HG02642 (cell line): ENCODE data around the gene HIF1A.

Experiments
- ATAC-seq: cut with Tn5 transposase; IDR thresholded peaks from one replicate; pipeline ENCODE4 v1.9.1; 2021; ENCODE audit warnings: mild to moderate bottlenecking; ENCODE audit not compliant: unreplicated experiment, poor library complexity

Gene HIF1A

DNA sequence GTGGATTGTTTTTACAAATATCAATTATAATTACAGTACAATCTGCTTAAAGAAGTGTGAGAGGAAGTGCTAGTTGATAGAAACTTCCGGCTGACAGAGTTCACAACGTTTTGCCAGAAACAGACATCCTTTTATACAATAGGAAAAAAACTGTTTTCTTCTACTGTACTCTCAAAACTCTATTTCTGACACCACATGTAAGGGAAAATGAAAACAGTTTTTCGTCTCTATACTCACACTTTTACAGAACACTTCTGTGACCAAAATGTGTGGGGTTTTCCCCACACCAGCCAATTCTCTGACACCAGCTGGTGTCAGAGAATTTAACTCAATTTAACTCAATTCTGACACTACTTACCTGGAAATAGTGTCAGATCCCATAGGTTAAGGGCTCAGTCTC is 24.2 kb upstream of the HIF1A start:
- ATAC-seq, result peak; percentile 84

DNA sequence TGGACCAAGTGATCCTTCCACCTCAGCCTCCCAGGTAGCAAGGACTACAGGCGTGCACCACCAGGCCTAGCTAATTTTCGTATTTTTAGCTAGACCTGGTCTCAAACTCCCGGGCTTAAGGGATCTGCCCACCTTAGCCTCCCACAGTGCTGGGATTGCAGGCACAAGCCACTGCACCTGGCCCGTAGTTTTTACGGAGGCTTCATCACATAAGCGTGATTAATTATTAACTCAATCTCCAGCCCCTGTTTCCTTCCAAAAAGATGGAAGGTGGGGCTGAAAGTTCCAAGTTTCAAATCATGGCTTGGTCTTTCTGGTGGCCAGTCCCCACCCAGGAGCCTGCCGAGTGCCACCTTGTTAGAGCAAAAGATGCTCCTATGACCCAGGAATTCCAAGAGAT is 22.5 kb upstream of the HIF1A start:
- ATAC-seq, result no peak

DNA sequence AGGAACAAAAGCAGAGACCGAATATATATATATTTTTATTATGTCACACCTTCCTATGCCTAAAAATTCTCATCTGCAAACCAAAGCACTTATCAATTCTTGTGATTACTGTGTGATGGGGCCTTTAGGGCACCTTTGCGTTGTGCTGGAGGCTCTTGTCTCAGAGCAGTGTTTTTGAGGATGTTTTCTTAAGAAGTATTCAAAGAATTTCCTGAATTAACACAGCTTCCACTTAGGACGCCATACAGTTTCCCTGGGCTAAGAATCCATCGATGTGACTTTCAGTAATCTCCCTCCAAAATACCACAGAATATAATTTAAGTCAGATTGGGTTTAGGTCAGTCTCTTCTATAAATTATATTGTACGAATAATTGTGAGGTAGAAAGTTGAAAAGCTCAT is 22.0 kb upstream of the HIF1A start:
- no peak for ATAC-seq

DNA sequence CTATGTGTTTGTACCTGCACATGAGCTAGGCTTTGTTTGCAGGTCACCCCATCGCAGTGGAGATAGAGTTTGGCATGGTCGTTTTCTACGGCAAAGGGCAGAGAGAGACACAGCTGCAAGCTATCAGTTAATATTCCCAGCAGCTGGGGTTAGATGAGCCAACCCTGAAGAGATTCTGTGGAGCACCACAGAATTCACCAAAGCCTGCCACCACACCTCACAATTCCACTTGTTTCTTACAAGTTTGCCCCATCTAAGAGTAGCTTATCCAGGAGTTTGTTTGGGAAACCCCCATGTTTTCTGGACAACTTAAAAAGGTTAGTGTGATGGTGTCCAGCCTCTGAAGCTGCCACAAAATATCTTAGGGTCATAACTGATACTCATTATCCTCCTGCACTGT is 20.0 kb upstream of the HIF1A start:
- no peak for ATAC-seq

DNA sequence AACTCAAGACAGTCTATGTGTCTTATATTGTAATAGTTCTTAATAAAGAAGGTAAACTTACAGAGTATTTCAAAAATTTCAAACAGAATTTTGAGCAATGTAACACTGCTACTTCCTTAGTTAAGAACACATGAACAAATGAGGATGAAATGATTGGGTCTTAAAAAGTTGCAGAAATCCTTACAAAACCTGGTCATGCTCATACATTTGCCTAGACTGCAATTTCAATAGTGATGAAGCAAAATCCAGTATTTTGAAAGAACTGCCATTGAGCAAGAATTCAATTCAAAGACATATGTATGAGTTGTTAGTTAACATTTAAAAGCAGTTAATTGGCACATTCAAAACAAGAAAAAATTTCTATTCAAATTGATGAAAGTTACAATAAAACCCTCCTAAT is 17.8 kb upstream of the HIF1A start:
- ATAC-seq, result no peak

DNA sequence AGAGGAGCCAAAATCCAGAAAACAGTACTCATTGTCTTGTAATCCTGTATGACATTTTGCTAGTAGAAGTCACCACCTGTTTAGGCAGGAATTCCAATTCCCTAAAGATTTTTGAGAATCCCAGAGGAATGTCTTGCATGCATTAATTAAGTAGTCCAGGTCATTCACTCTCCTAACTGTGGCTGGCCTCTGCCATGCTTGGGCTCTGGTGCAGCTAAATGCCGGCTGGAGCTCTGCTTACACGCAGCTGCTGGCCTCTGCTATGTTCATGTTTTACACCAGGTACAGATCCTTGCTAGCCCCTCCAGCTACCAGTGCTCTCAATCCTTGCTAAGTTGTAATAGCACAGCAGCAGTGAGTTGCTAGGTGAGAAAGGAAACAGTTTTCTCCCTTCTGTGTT is 16.3 kb upstream of the HIF1A start:
- no peak for ATAC-seq

DNA sequence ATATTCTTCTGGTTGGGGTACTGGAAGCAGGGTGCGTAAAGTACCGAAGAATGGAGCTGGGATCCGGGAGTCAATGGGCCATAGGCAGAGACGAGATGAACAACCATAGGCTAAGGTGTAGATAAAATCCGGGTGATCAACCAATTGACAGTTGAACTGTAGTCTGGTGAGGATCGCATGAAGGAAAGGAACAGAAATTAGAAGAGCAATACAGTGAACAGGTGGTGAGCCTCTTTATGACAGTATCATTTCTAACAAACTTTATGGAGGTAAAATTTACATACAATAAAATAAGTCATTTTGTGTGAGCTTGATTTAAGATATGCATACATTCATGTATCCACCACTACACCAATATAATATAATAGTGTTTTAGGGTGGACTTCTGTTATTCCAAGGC is 13.9 kb upstream of the HIF1A start:
- ATAC-seq, result no peak

DNA sequence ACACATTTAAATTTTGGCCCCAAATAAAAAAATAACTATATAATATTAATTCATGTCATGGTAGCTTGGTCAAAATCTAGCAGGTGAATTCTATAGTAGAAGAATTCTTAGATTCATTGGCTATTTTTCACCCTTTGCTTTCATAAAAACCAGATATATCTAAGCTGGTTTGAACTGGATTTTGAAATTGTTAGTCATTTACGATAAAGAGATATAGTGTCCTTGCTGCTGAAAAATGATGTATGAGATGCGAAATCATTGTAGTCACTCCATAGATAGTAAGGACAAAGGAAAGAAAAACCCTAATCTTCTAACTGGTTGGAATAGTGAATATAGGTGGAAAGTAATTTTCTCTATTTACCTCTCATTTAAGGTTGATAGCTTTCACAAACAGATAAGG is 12.2 kb upstream of the HIF1A start:
- no peak for ATAC-seq

DNA sequence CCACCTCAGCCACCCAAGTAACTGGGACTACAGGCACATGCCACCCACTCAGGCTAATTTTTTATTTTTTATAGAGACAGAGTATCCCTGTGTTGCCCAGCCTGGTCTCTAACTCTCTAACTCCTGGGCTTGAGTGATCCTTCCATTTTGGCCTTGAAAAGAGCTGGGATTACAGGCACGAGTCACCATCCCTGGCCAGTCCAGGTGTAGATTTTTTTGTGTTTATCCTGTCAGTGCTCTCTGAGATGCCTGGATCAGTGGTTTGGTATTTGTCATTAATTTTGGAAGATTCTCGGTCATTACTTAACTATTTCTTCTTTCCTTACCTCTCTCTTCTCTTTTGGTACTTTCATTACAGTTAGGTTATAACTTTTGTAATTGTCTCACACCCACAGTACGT is 5.3 kb upstream of the HIF1A start:
- no peak for ATAC-seq

DNA sequence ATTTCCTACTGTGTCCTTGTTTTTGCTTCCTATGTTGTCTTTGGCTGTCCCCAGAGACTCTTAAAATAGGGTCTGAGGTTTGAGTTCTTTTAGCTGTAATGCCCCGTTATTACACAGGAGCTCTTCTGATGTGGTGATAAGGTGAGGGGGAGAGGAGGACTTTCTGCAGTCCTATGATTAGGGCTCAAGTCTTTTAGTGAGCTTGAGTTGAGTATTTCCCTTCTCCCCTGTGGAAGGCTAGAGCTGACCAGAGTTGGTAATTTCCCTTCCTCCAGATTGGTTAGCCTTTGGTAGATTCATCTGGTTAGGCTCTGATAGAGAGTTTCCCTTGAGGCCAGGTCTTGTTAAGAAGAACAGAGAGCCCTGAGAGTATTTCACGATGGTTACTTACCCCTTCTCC is 4.3 kb upstream of the HIF1A start:
- no peak for ATAC-seq

DNA sequence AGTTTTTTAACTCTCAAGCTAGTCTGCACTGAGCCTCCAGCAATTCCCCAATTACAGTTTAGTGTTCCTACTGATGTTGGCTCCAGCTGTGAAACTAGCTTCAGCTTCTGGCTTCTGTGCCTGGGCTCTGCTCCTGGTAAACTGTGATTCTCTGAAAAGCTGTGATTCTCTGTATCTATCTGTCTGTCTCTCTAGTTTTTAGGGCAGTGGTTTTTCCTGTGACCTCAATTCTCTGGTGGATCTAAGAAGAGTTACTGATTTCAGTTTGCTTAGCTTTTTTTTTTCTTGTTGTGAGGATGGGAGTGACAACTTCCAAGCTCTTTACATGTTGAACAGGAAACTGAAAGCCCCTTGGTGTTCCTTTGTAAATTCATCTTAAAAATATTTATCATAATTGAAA is 3.8 kb upstream of the HIF1A start:
- no peak for ATAC-seq

DNA sequence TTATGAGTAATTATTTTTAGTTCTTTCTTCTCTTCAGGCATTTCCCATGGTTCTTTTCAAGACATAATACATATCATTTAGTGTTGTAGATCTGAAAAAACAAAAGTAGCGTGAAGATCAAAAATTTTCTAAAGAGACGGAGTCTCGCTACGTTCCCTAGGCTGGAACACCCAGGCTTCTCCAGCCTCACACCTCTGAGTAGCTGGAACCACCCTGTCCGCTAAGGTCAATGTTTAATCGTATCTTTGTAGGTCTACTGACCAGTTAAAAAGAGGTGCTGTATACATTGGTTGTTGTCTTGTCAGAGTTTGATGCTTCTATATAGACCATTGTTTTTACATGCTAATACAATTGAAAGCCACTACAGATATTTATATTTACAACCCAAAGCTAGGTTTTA is 1.3 kb upstream of the HIF1A start:
- ATAC-seq, result no peak

DNA sequence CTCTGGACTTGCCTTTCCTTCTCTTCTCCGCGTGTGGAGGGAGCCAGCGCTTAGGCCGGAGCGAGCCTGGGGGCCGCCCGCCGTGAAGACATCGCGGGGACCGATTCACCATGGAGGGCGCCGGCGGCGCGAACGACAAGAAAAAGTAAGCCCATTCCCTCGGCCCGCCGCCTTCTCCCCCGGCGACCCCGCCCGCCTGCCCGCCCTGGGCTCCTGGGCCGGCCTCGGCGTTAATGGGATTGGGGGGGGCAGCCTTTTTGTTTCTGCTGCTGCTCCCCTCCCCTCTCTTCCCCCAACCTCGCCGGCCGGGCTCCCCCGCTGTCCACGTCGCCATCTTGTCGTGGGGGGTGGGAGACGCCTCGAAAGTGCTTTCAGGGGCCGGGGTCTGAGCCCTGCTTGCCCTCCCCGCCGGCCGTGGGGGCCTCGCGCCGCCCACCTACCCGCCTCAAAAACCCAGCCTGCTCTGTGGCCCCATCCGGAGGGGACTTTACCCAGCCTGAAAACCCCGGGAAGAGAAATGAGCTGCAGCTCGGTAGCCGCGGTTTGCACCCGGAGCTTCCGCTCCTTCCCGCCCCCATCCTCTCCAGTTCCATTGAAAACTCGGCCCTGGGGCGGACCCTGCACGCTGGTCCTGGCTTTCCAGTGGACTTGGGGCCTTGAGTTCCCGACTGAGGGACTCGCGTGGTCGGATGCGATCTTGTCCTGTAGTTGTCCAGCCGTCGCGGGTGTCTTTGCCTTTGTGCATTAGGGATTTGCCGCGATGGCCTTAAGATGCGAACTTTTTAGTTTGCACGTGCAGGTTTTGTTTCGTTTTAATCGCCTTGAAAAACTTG is 598 bp downstream of the HIF1A start:
- ATAC-seq, result peak; percentile 20

DNA sequence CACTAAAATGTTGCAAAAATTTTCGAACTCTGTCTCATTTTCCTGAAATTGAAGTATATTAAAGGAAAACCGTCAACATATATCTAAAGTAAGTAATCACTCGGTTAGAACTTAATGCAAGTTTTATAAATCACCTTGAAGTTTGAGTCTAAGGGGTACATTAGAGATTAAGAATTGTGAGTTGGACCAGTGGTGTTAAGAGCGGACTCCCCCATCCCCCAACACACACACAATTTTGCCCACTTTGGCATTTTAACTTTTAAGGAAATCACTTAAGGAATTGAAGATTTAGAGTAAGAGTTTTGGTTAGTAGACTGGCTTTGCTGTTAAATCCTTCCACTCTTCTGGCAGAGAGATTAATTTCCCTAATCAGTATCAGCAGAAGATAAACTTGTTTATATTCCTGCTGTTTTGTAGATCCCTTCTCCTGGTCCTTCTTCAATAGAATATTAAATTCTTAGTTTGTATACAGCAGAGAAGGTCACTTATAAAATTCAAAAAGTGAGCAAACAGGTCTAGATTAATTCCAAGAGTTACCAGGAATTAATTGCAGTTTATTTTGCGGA is 1.5 kb downstream of the HIF1A start:
- ATAC-seq, result no peak

DNA sequence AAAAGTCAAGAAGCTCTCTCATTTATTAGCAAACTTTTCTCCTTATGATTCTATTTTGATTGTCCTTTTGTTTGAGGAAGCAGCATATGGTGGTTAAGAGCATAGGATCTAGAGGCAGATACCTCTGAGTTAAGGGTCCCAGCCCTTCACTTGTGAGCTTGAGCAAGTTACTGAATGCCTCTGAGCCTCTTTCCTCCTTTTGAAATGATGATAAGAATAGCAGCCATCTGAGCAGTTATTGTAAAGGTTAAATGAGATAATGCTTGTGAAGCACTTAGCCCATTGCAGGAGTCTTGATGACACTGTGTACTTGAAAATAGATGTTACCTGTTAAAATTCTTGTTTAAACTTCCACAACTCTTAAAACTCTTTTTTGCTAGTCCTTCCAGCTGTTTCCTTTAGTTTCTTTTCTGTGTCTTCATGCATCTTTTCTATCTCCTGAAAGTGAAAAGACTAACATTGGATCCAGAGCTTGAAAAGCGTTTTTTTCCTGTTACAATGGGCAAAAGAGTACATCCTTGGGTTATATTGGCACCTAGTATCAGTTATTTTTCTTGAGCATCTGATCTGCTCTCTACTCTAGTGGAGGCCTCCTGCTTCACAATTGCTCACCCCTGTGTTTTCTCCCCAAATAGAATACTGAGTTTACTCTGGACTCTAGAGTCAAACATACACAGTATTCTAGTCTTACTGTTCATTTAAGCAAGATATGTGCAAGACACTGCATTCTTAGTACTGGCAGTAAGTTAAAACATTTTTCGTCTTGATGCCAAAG is 3.1 kb downstream of the HIF1A start:
- ATAC-seq, result no peak

DNA sequence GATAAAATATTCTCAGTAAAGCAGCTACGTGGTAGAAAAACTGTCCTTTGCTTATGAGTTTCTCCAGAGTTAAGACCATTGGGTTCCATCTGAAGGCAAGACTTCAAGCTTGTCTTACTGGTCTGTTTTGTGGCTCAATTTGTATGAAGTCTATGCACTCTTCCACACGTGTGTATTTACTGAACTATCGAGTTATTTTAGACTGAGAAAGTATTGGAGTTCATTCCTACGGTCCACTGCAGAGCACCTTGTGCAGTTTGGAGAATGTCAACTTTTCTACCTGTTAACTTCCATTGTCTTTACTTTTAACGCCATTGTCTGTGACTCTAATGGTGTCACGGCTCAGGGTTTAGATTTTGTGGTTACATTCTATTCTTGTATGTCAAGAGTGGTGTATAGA is 3.7 kb downstream of the HIF1A start:
- ATAC-seq, result no peak

DNA sequence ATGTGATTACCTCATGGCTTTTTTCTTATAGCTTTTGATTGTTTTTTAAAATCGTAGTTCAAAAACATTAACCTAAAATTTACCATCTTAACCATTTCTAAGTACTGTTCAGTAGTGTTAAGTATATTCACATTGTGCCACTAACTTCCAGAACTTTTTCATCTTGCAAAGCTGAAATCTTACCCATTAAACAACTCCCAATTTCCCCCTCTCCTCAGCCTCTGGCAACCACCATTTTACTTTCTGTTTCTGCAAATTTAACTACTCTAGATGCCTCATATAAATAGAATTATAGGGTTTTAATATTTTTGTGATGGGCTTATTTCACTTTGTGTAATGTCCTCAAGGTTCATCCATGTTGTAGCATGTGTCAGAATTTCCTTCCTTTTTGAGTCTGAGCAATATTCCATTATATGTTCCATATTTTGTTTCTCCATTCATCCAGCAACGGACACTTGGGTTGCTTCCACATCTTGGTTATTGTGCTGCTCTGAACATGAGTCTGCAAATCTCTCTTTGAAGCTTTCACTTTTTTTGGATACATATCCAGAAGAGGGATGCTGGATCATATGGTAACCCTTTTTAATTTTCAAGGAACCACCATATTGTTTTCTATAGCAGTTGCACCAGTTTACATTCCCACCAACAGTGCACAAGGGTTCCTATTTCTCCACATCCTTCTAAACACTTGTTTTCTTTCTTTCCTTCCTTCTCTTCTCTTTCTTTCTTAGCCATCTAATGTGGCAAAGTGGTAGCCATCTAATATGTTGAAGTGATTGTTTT is 5.0 kb downstream of the HIF1A start:
- ATAC-seq, result no peak

DNA sequence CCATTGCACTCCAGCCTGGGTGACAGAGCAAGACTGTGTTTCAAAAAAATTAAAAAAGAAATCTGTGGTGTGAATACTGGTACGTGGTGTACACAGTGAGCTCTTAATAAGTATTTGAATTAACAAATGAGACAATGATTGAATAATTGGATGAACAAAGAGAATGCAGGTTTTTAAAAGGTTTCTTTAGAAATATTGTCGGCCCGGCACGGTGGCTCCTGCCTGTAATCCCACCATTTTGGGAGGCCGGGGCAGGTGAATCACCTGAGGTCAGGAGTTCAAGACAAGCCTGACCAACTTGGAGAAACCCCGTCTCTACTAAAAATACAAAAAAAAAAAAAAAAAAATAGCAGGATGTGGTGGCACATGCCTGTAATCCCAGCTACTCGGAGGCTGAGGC is 6.6 kb downstream of the HIF1A start:
- ATAC-seq, result no peak

DNA sequence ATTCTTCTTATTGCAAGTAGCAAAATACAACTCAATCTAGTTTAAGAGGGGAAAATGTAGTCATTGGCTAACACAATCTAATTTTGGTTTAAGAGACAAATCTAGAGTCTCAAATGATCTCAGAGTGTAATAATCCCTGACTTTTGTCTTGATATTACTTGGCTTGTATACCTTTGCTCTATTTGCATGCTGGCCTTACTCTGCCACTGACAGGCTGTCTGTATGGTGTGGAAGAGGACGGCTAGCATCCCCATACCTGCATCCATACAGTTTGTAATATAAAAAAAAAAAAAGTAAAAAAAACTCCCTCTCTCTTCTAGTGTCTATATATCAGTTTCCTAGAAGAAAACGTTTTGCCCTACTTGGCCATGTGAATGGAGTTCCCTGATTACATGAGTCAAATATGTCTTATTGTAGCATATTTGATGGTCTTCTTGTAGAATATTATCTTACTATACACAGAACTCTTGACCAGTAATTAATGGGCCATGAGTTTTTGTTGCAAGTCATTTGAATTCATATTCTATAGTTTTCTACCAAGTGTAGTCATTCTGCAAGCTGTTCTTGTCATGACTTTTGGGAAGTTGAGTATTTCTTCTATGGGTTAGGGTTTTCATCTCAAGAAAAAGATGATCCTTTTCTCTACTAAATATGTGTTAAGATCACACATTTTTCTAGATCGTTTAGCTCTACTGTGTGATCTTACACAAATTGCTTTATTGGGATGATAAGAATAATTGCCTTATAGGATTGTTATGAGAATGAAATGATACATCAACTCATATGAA is 8.2 kb downstream of the HIF1A start:
- no peak for ATAC-seq

DNA sequence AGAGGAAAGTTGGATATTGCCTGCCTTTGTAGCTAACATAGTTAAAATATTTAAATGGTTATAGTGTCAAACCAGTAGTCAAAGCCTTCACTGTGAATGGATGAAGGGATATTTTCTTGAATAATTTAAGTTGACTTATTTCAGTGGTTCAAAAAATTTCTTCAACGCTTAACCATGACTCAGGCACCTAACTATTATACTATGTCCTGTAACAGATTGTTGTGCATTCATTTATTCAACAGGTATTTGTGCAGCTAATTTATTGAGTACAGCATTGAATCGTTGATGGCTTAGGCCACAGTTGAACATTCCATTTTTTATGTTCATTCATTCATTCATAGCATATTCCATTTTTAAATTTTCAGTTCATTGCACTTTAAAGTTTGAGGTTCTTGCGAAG is 9.2 kb downstream of the HIF1A start:
- no peak for ATAC-seq
